Stimulated activated CD8-positive, alpha-beta memory T cell treated with anti-CD3 and anti-CD28 coated beads, Interleukin-12 subunit alpha, Interleukin-12 subunit beta, amount 100 ng/mL, for 24 hours (primary cell): ENCODE results near the gene SYT14.
"Not testable (repeated sequence)": the region's sequence is repeated elsewhere in the genome, so short reads cannot be mapped to it uniquely, and the experiment has no call there.

ENCODE experiments used
- DNase-seq: peaks from one replicate; pipeline ENCODE4 v3.0.0-alpha.2; 2020; ENCODE audit errors: extremely low read depth

Gene SYT14

DNA sequence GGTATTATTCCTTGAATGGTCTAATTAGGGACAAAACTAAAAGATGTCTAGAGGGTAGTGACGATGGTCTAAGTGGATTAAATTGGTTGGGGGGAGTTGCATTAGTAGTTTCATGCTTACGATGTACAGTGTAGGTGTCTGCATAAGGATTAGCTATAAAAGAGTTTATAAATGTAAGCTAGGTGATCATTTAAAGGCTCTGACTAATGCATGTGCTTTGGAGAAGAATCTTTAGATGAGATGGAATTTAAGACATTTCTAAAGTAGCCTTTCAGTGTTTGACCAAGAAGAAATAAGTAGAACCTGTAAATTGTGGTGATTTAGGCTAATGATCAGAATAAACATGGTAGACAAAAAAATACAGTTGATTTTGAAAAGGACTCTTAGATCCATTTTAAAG, 7.4 kb downstream of the SYT14 start:
- DNase-seq, result no peak

DNA sequence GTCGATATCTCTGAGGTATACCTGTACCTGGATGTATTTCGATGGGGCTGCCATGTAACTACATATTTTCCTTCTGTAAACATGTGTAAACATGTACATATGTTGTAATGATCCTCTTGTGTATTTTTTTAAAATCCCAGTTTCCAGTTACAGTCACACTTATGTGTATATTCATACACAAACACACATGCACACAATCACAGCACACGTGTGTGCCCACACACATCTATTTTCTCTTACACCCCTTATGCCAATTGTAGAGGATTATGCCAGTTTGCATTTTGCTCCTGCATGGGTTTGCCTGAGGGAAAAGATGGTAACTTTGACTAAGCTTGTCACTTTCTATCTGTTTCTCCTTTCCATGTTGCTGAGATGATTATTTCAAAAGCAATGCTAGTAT, 10.1 kb downstream of the SYT14 start:
- DNase-seq, result no peak

DNA sequence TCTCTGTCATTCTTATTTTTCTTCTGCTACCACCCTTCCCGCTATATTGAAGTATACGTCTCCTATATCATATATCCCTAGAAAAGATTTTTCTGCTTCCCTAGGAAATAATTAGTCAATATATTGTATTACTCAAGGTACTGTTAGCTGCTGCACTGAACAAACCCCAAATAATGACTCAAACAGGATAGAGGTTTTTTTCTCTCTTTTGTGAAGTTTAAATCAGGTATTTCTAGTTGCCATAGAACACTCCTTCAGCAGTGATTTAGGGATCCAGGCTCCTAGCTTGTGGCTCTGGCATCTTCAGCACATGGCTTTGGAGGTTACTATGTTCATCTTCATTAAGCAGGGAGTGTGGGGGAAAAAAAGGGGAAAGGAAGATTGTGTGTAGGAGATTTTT, 18.1 kb downstream of the SYT14 start:
- no peak for DNase-seq

DNA sequence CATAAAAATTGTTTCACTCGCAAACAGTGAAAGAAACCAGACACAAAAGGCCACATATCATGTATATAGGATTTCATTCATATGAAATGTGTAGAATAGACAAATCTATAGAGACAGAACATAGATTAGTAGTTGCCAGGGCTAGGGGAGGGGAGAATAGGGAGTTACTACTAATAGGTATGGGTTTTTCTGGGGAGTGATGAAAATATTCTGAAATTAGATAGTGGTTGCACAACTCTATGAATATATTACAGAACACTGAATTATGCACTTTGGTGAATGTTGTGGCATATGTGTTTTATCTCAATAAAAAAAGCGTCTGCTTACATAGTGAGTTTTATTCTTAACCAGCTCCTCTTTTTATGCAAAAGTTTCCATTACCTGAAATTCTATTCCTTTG, 21.6 kb downstream of the SYT14 start:
- no peak for DNase-seq

DNA sequence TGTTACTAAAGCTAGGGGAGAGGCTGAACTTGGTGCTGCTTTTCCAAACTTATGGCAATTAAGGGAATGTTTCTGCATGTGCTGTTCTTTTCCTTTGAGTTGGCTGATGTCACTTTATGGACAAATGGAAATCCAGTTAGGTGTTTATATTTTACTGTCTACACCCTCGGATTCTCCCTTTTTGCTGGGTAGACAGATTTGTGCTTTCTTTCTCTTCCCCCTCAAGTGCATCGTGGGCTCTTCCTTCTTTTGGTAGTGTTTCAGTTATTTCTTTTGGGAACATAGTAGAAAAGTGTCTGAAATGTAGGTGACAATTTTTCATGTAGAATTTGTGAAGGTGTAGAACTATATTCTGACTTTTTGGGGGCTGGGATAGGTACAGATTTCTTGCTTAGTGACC, 22.9 kb downstream of the SYT14 start:
- no peak for DNase-seq

DNA sequence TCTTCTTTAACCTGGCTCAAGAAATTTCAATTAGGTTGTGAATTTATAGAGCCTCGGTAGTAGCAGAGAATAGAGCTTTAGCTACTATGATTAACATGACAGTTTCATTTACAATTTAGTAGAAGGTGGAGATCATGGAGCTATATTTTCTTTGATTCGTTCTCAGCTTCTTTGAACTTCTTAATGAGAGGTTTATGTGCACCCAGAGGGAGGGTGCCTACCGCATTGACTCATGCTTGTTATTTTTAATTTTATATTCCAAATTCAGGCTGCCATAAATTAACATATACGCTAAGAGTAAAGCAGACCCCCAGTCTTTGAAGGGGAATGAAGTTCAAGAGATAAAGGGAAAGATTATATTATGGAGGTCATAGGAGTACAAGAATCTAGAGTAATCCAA, 24.4 kb downstream of the SYT14 start:
- DNase-seq, result no peak

DNA sequence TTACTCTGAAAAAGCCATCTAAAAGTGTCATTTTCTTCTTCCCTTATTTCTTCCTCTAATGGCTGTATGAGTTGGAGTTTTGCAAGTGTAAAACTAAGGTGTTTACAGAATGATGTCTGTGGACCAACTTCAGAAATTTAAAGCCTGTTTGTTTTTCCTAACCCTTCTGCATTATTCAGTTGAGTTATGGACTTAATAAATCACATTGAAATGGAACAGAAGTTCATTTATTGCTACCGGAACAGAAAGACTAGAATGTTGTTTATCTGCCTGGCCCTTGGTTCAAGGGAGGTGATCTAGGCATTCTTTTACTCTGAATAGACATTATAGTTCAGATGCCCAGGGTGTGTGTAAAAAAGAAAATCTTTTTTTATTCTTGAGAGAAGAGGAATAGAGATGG, 24.8 kb downstream of the SYT14 start:
- no peak for DNase-seq

DNA sequence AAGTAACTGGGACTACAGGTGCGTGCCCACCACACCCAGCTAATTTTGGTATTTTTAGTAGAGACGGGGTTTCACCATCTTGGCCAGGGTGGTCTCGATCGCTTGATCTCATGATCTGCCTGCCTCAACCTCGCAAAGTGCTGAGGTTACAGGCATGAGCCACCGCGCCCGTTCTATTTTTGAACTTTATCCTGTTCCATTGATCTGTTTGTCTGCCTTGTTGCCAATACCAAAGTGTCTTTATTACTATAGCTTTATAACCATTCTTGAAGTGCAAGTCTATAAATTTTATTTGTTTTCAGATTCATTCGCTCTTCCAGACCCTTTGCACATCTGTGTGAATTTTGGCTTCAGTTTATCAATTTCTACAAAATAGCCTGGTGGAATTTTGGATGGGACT, 28.0 kb downstream of the SYT14 start:
- no peak for DNase-seq

DNA sequence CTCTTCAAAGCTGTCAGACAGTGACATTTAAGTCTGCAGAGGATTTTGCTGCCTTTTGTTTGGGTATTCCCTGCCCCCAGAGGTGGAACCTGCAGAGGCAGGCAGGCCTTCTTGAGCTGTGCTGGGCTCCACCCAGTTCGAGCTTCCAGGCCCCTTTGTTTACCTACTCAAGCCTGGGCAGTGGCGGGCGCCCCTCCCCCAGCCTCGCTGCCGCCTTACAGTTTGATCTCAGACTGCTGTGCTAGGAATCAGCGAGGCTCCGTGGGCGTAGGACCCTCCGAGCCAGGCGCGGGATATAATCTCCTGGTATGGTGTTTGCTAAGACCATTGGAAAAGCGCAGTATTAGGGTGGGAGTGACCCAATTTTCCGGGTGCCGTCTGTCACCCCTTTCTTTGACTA, 40.7 kb downstream of the SYT14 start:
- not testable (repeated sequence) for DNase-seq

DNA sequence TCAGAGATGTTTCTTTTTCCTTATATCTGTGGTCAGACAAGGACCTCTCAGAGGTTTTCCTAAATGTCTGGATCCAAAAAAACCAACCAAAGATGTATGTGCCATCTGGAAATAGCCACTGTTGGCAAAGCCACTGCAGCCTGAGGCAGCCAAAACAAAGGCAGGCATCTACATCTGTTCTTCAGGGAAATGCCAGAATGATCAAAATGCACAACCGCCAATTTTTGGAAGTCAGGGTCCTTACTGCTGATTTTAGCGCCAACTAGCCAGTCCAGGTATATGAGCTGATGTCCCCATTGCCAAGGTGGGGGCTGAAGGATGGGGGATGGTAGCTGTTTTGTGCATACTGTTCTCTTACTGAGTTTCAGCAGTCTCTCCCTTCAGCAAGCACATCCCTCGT, 45.9 kb downstream of the SYT14 start:
- DNase-seq, result no peak

DNA sequence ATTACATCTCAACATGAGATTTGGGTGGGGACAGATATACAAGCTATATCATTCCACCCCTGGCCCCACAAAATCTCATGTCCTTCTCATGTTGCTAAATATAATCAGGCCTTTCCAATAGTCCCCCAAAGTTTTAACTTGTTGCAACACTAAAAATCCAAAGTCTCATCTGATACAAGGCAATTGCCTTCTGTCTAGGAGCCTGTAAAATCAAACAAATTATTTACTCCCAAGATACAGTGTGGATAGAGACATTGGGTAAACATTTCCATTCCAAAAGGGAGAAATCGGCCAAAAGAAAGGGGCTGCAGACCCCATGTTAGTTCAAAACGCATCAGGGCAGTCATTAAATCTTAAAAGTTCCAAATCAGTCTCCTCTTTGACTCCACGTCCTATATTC, 47.0 kb downstream of the SYT14 start:
- no peak for DNase-seq

DNA sequence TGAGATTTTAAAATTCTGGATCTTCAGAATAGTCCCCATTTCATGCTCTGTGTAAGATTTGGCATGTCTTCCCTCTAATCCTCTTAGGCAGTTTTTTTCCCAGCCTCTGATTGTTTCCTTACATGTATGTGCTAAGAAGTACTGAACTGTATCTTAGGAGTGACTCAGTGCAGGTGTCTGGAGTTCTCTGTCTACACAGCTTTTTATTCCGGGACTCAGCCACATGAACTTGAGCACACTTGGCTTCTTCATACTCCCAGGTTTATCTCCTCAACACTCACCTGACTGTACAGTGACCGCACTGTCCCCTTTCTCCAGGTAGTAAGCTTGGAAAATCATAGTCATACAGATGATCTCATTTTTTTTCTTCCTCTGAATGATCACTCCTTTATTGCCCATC, 50.7 kb downstream of the SYT14 start:
- no peak for DNase-seq

DNA sequence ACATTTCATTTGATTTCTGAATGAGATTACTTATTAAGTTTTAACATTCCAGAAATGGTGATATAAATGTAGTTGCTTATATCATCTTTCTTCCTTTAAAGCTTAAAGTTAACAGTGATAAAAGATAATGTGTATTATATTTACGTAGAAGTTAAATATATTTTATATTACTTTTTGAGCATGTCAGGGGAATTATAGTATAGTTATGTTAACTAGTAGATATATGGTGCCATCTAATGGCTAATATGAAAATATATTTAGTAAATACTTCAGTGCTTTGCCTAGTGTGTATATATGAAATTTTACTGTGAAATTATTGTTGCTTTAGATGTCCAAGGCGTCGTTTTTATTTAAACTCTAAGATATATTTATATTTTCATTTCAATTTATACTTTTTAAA, 51.5 kb downstream of the SYT14 start:
- DNase-seq, result no peak

DNA sequence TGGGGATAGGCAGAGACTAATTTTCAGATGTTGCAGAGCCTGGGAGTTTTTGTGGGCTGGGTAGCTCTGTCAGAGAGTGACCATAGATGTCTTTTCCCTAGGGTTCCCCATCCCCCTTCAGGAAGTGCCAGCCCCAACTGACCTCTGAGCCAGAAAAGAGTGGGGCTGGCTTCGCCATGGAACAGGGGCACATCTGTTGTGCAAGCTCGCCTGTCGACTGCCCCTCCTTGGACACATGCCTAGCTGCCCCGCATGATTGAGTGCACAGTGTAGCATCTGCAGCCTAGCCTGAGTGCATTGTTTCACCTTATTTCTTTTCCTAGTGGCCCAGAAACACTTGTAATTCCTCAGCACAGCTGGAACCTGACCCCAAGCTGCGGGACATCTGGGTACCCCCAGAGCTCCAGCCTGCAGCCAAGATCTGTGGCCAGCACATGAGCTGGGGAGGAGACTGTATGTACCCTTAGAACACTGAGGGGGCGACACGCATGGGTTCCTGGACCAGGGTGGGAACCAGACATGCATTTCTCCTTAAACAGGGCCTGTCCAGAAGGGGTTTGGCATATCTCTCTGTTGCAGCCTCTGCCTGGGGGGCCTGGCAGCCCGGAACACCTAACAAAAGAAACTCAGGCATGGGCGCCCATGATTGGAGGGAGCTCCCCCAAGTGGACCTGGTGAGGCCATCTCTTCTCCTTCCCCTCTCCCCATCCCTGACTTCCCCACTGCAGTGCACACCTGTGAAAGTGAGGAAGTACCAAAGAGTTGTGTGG, 55.2 kb downstream of the SYT14 start:
- no peak for DNase-seq

DNA sequence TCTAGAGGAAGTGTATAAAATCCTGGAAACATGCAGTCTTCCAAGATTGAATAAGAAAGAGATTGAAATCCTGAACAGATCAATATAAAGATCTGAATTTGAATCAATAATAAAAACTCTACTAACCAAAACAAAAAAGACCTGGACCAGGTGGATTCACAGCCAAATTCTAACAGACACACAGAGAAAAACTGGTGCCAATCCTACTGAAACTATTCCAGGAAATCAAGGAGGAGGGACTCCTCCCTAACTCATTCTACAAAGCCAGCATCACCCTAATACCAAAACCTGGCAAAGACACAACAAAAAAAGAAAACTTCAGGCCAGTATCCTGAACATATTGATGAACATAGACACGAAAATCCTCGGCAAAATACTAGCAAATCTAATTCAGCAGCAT, 58.3 kb downstream of the SYT14 start:
- no peak for DNase-seq

DNA sequence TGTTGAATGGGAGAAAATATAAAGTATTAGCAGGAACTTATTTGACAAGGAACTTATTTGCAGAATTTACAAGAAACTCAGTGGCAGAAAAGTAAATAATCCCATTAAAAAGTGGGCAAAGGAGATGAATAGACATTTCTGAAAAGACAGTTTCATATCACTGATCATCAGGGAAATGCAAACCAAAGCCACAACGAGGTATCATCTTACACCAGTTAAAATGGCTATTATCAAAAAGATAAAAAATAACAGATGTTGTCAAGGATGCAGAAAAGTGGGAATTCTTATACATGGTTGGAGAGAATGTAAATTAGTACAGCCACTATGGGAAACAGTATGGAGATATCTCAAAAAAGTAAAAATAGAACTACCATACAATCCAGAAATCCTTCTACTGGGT, 61.0 kb downstream of the SYT14 start:
- DNase-seq, result no peak

DNA sequence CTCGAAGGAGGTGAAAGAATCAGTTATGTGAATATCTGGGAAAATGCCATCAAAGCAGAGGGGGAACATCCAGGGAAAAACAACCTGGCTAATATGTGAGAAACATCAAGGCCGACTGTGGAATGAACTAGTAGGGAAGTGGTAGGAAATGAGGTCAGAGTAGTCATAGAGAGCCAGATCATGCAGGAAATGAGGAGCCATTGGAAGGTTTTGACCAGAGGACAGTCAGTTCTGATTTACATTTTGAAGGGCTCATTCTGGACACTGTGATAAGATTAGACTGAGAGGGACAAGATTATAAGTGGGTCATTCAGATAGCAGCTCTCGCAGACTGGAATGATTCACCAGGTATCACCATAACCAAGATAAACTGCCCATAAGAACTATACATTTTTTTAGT, 63.7 kb downstream of the SYT14 start:
- no peak for DNase-seq

DNA sequence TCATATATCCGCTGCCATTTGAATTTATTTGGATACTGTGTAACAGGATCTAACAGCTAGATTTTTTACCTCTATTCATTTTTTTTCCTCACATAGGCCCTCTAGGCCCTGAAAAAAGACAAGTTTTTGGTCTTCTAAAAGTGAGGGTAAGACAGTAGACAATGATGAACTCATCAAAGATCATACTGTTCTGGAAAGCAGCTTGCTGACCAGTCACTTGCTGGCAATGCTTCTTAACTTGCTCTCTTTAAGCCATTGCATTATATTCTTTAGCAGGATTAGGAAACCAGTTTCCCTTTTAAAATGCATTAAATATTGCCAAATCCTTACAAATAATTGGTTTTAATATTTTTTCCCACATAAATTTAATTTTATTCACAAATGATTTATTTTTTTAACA, 65.5 kb downstream of the SYT14 start:
- DNase-seq, result no peak

DNA sequence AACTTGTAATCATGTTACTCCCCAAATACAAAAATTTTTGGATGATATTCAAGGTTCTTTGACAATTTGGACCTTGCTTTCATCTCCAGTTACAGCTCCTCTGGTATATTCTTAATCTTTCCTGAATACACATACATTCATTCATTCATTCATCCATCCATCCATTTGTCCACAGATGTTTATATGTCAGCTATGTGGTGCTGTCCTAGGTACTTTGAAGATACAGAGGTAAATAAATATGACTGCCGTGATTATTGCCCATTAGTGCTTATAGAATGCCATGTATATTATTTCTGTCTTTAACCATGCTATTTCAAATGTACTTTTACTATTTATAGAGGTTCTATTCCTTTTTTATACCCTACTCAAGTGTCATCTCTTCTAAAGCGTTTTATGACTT, 72.1 kb downstream of the SYT14 start:
- no peak for DNase-seq

DNA sequence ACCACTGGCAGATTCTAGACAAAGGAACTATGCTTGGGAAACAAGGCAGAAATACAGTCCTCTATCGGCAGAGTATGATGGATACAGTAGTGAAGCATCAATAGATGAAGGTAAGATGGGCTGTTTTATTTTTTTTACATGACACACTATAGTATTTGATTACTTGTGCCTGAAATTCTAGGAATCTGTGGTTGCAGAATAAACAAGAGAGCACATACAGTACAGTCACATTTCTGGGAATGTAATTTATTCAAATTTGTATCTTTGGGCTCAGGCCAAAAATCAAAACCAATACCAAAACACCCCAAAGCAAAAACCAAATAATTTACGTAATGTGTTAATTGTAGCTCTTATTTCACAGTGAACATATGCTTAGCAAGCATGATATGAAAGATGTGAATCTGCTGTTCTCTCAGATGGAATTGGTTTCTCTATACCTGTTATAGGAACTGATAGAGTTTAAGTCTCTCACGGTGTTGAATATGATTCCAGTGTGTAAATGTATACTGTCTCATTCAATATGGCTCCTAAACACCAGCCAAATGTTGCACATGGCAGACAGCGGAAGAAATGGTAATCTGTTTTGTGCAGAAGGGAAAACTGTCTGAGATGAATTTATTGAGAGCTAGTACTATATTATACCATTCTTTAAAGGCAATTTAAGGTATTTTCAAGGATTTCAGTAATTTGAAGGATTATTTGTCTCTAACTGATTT, 83.3 kb downstream of the SYT14 start:
- DNase-seq, result no peak

DNA sequence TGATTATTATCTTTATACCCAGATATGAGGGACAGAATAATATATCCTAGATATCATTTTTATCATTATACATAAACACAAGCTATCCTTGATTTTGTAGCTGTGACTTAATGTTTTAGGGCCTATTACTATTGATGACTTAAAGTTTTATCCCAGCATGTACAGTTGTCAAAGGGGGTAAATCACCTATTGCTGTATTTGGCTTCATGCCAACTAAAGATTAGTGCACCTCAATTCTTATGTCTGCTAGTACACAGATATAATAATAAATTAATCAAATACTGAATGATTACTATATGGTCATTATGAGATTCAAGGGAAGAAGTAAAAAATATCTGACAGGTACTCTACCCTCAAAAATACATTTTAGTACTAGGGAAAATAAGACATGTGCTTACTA, 84.0 kb downstream of the SYT14 start:
- no peak for DNase-seq

DNA sequence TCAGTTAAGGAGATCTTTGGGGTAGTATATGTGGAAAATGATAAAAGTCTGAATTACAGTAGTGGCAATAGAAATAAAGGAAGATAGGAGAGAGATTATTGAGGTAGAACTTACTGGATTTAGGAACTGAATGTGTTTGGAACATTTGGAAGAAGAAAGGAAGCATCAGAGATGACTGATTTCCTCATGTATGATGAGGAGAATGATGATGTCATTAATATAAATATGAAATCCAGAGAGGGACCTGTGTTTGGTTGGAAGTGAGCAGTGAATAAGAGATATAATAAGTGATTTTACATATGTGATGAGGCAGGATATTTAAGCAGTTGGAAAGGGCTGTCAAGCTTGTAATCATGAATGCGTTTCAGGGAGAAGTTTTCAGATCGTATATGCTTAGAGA, 86.3 kb downstream of the SYT14 start:
- DNase-seq, result no peak

DNA sequence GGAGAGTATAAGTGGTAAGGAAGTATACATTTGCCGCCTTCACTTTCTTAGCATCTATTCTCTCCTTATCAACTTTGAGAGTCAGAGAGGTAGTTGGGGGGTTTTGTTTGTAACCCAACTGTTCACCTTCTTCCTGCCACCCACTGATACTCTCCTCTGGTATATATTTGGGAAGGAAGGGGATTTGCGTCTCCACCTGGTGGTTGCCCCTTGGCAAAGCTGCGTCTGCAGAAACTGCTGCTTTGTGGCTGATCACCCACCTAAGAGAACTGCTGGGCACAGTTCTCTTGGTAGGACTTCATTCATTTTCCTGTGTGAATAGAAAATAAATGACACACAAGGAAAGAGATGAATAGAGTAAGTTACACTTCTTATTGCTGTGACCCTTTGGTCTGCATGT, 87.0 kb downstream of the SYT14 start:
- no peak for DNase-seq

DNA sequence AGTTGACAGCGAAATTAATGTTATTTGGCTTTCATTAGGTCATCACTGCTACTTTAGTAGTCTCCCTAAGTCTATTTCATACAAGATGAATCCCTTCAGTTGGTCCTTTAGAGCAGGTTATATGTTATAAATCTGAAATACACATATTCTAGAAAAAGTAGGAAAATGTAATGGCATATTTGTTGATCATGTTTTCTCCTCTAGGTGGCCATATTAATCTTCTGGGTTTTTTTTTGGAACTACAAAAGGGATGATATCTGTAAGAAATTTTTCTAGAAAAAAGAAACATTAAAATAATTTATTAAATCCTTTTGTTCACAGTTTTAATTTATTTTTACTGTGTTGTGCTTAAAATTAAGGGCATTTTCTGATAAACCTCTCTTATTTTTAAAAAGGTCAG, 87.9 kb downstream of the SYT14 start:
- no peak for DNase-seq
